ENCODE results near the gene CYFIP1. TPM values are rescaled to one million over a fixed set of nuclear protein-coding genes. Genes with fewer than 3 reads are reported as not detected.

CYFIP1 gene
- polyA plus RNA-seq, 2 of the 4 experiments (the other 2 are of a cell fraction): 68.2 to 69.4 TPM

DNA sequence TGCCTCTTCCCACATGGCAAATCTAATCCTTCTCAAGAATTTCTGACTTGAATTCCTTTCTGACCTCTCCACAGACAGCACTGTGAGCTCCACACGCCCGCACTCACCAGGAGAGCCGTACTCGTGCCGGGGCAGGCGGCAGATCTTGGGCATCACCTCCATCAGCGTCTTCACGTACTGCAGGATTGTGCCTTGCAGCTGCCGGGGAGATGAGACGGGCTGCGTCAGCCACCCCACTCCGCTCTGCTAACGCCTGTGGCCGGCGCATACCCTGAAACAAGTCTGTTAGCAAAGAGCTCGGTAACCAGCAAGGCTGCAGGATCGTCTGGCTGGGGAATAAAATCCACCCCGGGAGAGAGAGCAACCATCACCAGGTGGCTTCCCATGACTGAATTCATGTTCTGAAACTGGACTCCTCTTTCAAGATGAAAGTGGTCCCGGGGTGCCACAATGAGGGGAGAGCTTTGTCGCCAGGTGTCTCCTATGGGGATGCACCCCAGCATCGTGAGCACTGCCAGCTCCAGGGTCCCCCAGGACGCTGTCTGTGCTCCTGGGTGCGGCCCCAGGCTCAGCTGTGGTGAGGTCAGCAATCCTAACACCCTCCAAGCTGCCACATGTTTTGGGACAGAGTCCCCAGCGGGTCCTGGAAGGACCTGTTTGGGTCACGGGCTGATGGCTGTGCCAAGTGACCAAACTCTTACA is 98.3 kb downstream of the CYFIP1 start:
- ChIA-PET POLR2A (no interaction called here), CTCF (interaction anchor here (1.2 to 1.4 kb wide), 2 partner anchors 10 to 71 kb away, joined by 3 read pairs; no protein-coding TSS in a partner anchor)
- ATAC-seq (no peak), FAIRE-seq (no peak), DNase-seq (ENCODE audit: low read depth in 1 of 2, low spot score in 1 of 2) (no peak)
- TF ChIP-seq CHD2 (IDR thresholded peaks at IDR 0.05; ENCODE audit: low read length, partially characterized antibody) (no peak), HOXB13 (CRISPR knock-in tag; IDR thresholded peaks at IDR 0.05; ENCODE audit: low read depth) (no peak), KDM5A (IDR thresholded peaks at IDR 0.05) (no peak), TFCP2L1 (CRISPR knock-in tag; IDR thresholded peaks at IDR 0.05) (no peak), ZSCAN20 (CRISPR knock-in tag; IDR thresholded peaks at IDR 0.05) (no peak), RAD21 (conservative IDR thresholded peaks at IDR 0.05 in 1 of 2, IDR thresholded peaks at IDR 0.05 in 1 of 2) (no peak), CHD4 (IDR thresholded peaks at IDR 0.05; ENCODE audit: borderline replicate concordance) (no peak), JUN (IDR thresholded peaks at IDR 0.05) (no peak), NPAS2 (CRISPR knock-in tag; IDR thresholded peaks at IDR 0.05; ENCODE audit: borderline replicate concordance) (no peak), HEYL (CRISPR knock-in tag; IDR thresholded peaks at IDR 0.05) (no peak), FOSL2 (IDR thresholded peaks at IDR 0.05) (no peak), FOSL2 (CRISPR knock-in tag; IDR thresholded peaks at IDR 0.05) (no peak), CBX8 (IDR thresholded peaks at IDR 0.05) (no peak), HOXA7 (CRISPR knock-in tag; IDR thresholded peaks at IDR 0.05) (no peak), SMC3 (IDR thresholded peaks at IDR 0.05) (no peak)
- TF ChIP-seq, protein P1, sequence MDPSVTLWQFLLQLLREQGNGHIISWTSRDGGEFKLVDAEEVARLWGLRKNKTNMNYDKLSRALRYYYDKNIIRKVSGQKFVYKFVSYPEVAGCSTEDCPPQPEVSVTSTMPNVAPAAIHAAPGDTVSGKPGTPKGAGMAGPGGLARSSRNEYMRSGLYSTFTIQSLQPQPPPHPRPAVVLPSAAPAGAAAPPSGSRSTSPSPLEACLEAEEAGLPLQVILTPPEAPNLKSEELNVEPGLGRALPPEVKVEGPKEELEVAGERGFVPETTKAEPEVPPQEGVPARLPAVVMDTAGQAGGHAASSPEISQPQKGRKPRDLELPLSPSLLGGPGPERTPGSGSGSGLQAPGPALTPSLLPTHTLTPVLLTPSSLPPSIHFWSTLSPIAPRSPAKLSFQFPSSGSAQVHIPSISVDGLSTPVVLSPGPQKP (IDR thresholded peaks at IDR 0.05; ENCODE audit: low read depth, low read length): no peak
- TF ChIP-seq, protein P2, sequence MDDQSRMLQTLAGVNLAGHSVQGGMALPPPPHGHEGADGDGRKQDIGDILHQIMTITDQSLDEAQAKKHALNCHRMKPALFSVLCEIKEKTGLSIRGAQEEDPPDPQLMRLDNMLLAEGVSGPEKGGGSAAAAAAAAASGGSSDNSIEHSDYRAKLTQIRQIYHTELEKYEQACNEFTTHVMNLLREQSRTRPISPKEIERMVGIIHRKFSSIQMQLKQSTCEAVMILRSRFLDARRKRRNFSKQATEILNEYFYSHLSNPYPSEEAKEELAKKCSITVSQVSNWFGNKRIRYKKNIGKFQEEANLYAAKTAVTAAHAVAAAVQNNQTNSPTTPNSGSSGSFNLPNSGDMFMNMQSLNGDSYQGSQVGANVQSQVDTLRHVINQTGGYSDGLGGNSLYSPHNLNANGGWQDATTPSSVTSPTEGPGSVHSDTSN (IDR thresholded peaks at IDR 0.05): no peak
- TF ChIP-seq, protein P3, sequence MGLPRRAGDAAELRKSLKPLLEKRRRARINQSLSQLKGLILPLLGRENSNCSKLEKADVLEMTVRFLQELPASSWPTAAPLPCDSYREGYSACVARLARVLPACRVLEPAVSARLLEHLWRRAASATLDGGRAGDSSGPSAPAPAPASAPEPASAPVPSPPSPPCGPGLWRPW (IDR thresholded peaks at IDR 0.05): no peak
- H3K4me1 ChIP-seq: no peaks in the 10 kb centered on the region
- no peak overlapping the region for H3K4me3 ChIP-seq
- WGBS (ENCODE audit: missing lambda C conversion rate): 93% methylated on average over 25 of the region's 25 CpGs
- H3K9me3 ChIP-seq: no peaks in the 10 kb centered on the region
- H3K27ac ChIP-seq: no peak overlapping the region
- no peak overlapping the region for H3K4me2 ChIP-seq

DNA sequence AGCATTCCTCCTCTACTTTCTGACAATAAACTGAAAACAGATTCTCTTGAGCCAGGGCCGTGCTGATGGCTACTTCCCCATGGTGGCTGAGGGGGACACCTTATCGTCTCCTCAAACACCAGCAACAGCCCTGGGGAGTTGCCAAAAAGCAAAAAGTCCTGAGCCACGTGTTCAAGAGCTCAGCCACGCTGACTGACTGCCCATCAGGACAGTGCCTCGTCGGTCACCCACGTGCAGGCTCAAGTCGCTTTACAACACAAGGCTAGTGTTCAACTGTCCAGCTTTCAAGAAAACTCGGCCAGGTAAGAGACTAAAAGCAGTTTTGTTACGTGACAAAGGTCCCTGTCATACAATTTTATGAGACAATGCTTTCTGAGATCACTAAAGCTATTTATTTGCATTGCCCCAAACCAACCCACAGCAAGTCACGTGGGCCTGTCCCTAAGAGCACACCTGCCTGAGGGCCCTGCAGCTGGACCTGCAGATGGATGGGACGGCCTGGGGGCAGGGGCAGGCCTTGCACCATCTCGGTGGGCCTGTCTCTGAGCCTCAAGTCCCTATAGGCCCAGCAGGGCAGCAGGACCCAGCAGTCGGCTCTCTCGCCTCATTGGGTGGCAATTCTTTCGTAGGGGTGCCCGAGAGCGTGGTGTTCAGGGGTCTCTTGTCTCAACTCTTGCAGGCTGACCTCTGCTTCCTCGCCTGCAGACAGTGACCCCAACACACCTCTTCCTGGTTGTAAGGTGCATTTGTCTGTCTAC is 99.0 kb downstream of the CYFIP1 start:
- Histone ChIP-seq H3K9me3 (no peaks in the 10 kb centered on the region), H3K4me3 (no peak overlapping the region), H3K27ac (no peak overlapping the region), H3K4me2 (no peak overlapping the region), H3K4me1 (no peaks in the 10 kb centered on the region)
- 91% methylated on average over 19 of the region's 19 CpGs for WGBS (ENCODE audit: missing lambda C conversion rate)
- ChIA-PET POLR2A (no interaction called here), CTCF (interaction anchor here (1.4 kb wide), 1 partner anchor 11 kb away, joined by 3 read pairs; no protein-coding TSS in a partner anchor)
- FAIRE-seq: no peak
- no peak for ATAC-seq
- TF ChIP-seq HOXB5 (CRISPR knock-in tag; IDR thresholded peaks at IDR 0.05): no peak
- no peak for TF ChIP-seq CHD4 (IDR thresholded peaks at IDR 0.05; ENCODE audit: borderline replicate concordance)
- TF ChIP-seq JUN (IDR thresholded peaks at IDR 0.05): no peak
- no peak for TF ChIP-seq EHF (CRISPR knock-in tag; IDR thresholded peaks at IDR 0.05)
- TF ChIP-seq SMC3 (IDR thresholded peaks at IDR 0.05): no peak
- TF ChIP-seq ZNF302 (CRISPR knock-in tag; IDR thresholded peaks at IDR 0.05): no peak
- no peak for TF ChIP-seq RAD21 (conservative IDR thresholded peaks at IDR 0.05 in 1 of 2, IDR thresholded peaks at IDR 0.05 in 1 of 2)
- DNase-seq (ENCODE audit: low read depth in 1 of 2, low spot score in 1 of 2): no peak
